ENCODE results near the gene CHRNB1. TPM values are rescaled to one million over a fixed set of nuclear protein-coding genes. Genes with fewer than 3 reads are reported as not detected.

CHRNB1 gene
- total RNA-seq, 1 experiment from 2014 or later: 1.7 TPM

DNA sequence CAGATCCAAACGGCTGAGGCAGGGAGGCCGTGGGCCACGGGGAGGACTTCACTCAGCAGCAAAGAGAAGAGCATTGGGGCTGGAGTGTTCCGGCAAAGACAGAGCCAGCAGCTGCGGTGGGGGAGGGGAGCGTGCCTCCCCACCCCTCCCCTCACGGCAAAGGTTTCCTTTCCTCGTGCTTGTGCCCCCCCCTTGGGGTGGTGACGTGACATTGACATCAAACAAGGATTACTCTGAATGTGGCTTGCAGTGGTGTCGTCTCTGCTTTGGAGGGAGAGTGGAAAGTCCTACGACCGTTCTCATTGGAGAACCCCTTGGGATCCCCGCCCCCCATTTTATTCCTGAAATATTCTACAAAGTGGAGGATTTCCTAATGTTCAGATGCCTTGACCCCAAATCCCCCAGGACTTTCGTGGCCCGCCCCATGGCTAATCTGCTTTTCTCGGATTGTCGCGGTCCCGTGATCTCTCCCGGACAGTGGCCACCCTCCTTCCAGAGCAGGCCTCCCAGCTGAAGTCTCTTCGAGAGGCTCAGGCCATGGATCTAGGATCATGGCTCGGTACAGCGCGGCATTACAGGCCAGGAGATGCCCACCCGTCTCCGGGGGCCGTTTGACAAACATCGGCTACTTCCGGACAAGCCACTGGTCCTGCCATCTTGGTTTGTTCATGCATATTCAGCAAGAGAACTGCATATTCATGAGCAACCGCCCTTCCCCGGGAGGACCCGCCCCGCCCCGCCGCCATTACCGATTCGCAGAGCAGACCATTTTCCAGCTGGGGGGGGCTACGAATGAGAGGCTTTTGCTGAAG, 38.6 kb downstream of the CHRNB1 start:
- BruUV-seq (replicated peaks): TSS peak; percentile 71
- peak; percentile 85 to 89 for DNase-seq

DNA sequence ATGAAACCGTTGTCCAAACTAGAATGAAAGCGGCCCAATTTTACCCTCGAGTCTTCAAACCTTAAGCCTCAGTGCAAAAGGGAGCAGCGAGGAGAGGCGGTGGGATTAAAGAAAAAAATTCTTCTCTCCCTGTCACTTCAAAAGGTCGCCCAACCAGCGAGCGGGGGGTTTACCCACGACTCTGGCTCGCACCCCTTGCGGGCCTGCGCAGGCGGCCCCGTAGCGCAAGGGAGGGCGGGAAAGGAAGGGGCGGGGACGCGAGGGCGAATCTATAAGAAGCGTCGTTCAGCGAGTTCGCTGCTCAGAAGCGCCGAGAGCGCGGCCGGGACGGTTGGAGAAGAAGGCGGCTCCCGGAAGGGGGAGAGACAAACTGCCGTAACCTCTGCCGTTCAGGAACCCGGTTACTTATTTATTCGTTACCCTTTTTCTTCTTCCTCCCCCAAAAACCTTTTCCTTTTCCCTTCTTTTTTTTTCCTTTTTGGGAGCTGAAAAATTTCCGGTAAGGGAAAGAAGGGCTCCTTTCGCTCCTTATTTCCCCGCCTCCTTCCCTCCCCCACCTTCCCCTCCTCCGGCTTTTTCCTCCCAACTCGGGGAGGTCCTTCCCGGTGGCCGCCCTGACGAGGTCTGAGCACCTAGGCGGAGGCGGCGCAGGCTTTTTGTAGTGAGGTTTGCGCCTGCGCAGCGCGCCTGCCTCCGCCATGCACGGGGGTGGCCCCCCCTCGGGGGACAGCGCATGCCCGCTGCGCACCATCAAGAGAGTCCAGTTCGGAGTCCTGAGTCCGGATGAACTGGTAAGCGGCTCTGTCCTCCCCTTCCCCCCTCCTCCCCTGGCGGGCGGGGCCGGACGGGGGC, 39.4 kb downstream of the CHRNB1 start, which contains the start of gene POLR2A:
Gene POLR2A, plus strand, starts transcription at position 300 of the 852 bp plus-strand sequence.
- H3K4me3 ChIP-seq (ENCODE audit: low read depth, low read length): peak within 1 kb of the TSS; percentile 71
- ChIA-PET POLR2A (interaction anchor here (0.6 to 1.1 kb wide), 10 partner anchors 11 to 468 kb away, joined by 3 to 8 read pairs (median 4); partner anchors contain the start of genes TMEM102 and TMEM256), CTCF (interaction anchor here (0.6 kb wide), 2 partner anchors 13 to 52 kb away, joined by 3 to 4 read pairs; no protein-coding TSS in a partner anchor)
- H3K4me3 Mint-ChIP-seq (ENCODE audit: unreplicated experiment): peak within 1 kb of the TSS; percentile 97
- intact Hi-C loops (cut with micrococcal nuclease; ENCODE audit: unreplicated experiment): loop anchor here (5.0 kb wide), 2 partner anchors 88 to 177 kb away; partner anchors contain the start of gene EIF5A
- peaks cover 37% of the 10 kb centered on the region for H3K4me1 Mint-ChIP-seq (ENCODE audit: low read depth, unreplicated experiment)
- H3K27ac Mint-ChIP-seq (ENCODE audit: unreplicated experiment): peak within 1 kb of the TSS; percentile 98
- H3K36me3 ChIP-seq (ENCODE audit: control insufficient read depth, insufficient read depth, low read length): no peaks in the 10 kb centered on the region
- H3K4me1 ChIP-seq: peaks cover 14% of the 10 kb centered on the region
- no peaks in the 10 kb centered on the region for H3K27me3 Mint-ChIP-seq (ENCODE audit: insufficient read depth, unreplicated experiment)
- H3K9me3 ChIP-seq: no peaks in the 10 kb centered on the region
- TF ChIP-seq, protein P1, sequence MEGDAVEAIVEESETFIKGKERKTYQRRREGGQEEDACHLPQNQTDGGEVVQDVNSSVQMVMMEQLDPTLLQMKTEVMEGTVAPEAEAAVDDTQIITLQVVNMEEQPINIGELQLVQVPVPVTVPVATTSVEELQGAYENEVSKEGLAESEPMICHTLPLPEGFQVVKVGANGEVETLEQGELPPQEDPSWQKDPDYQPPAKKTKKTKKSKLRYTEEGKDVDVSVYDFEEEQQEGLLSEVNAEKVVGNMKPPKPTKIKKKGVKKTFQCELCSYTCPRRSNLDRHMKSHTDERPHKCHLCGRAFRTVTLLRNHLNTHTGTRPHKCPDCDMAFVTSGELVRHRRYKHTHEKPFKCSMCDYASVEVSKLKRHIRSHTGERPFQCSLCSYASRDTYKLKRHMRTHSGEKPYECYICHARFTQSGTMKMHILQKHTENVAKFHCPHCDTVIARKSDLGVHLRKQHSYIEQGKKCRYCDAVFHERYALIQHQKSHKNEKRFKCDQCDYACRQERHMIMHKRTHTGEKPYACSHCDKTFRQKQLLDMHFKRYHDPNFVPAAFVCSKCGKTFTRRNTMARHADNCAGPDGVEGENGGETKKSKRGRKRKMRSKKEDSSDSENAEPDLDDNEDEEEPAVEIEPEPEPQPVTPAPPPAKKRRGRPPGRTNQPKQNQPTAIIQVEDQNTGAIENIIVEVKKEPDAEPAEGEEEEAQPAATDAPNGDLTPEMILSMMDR (IDR thresholded peaks at IDR 0.05; ENCODE audit: insufficient read depth in 1 of 2, low read depth in 1 of 2, low read length in 1 of 2, severe bottlenecking in 1 of 2, unreplicated experiment in 1 of 2): no peak
- H3K36me3 Mint-ChIP-seq (ENCODE audit: insufficient read depth, unreplicated experiment): peaks cover 53% of the 10 kb centered on the region
- no peaks in the 10 kb centered on the region for H3K27me3 ChIP-seq (replicated peaks; ENCODE audit: control insufficient read depth, insufficient read depth, low read length)
- DNase-seq: peak; percentile 93
- H3K9me3 Mint-ChIP-seq (ENCODE audit: unreplicated experiment): no peaks in the 10 kb centered on the region
- BruUV-seq (replicated peaks): no TSS peak

More for the DNA sequence above, 38.6 kb downstream of the CHRNB1 start:
- Histone ChIP-seq H3K4me1 (peaks cover 14% of the 10 kb centered on the region), H3K36me3 (ENCODE audit: control insufficient read depth, insufficient read depth, low read length) (no peaks in the 10 kb centered on the region), H3K27me3 (replicated peaks; ENCODE audit: control insufficient read depth, insufficient read depth, low read length) (no peaks in the 10 kb centered on the region), H3K4me3 (ENCODE audit: low read depth, low read length) (peak overlapping the region; percentile 71), H3K9me3 (no peaks in the 10 kb centered on the region)
- intact Hi-C loops (cut with micrococcal nuclease; ENCODE audit: unreplicated experiment): loop anchor here (1.0 to 5.0 kb wide), 3 partner anchors 46 to 176 kb away; partner anchors contain the start of gene EIF5A
- POLR2A ChIA-PET: interaction anchor here (0.6 to 1.1 kb wide), 8 partner anchors 12 to 247 kb away, joined by 3 to 8 read pairs (median 4); partner anchors contain the start of genes TMEM102 and TMEM256
- H3K4me1 Mint-ChIP-seq (ENCODE audit: low read depth, unreplicated experiment): peaks cover 31% of the 10 kb centered on the region
- TF ChIP-seq, protein P1 (IDR thresholded peaks at IDR 0.05; ENCODE audit: insufficient read depth in 1 of 2, low read depth in 1 of 2, low read length in 1 of 2, severe bottlenecking in 1 of 2, unreplicated experiment in 1 of 2): no peak
- H3K4me3 Mint-ChIP-seq (ENCODE audit: unreplicated experiment): peak overlapping the region; percentile 97
- peaks cover 46% of the 10 kb centered on the region for H3K36me3 Mint-ChIP-seq (ENCODE audit: insufficient read depth, unreplicated experiment)
- no peaks in the 10 kb centered on the region for H3K9me3 Mint-ChIP-seq (ENCODE audit: unreplicated experiment)
- no peaks in the 10 kb centered on the region for H3K27me3 Mint-ChIP-seq (ENCODE audit: insufficient read depth, unreplicated experiment)
- H3K27ac Mint-ChIP-seq (ENCODE audit: unreplicated experiment): peak overlapping the region; percentile 98
- CTCF ChIA-PET: interaction anchor here (0.6 kb wide), 2 partner anchors 12 to 52 kb away, joined by 3 to 4 read pairs; no protein-coding TSS in a partner anchor

All from Caco-2 (cell line).